WTC11 (cell line): ENCODE results near the gene MB. TPM values are rescaled to one million over a fixed set of nuclear protein-coding genes. Genes with fewer than 3 reads are reported as not detected.

ENCODE experiments used
- ATAC-seq: fragments of 200-7000 bp; cut with Tn5 transposase; 2 replicates; pipeline ENCODE4 v1.10.0; 2021; ENCODE audit warnings: mild to moderate bottlenecking, moderate library complexity
- CTCF ChIA-PET: fragments of 300-600 bp; sonication (Branson Sonifier 250); formaldehyde crosslinking; loops from one replicate; lab custom pipeline; 2021; ENCODE audit warnings: antibody characterized with exemption; lab: Charles Lee
- POLR2A ChIA-PET: fragments of 350-600 bp; sonication (Branson Sonifier 250); formaldehyde crosslinking; loops from one replicate; lab custom pipeline; 2021; ENCODE audit warnings: antibody characterized with exemption; lab: Charles Lee
- DNase-seq: peaks from one replicate; pipeline ENCODE4 v3.0.0; 2021; ENCODE audit warnings: low spot score
- H3K27ac Mint-ChIP-seq: 2 replicates; pipeline ENCODE4 v1.8.0; 2021; ENCODE audit warnings: mixed read lengths
- H3K27me3 Mint-ChIP-seq: 2 replicates; pipeline ENCODE4 v1.8.0; 2021; ENCODE audit warnings: low read depth, mild to moderate bottlenecking, moderate library complexity, mixed read lengths
- H3K36me3 Mint-ChIP-seq: 2 replicates; pipeline ENCODE4 v1.8.0; 2021; ENCODE audit warnings: mixed read lengths
- H3K4me1 Mint-ChIP-seq: 2 replicates; pipeline ENCODE4 v1.8.0; 2022; ENCODE audit warnings: mixed read lengths
- H3K4me3 Mint-ChIP-seq: 2 replicates; pipeline ENCODE4 v1.8.0; 2021; ENCODE audit warnings: mild to moderate bottlenecking, moderate library complexity, mixed read lengths
- H3K9me3 Mint-ChIP-seq: 2 replicates; pipeline ENCODE4 v1.8.0; 2021; ENCODE audit warnings: mixed read lengths
- ATF3 ChIP-seq: sonication (generic); formaldehyde crosslinking; conservative IDR thresholded peaks from 2 replicates; pipeline ENCODE4 v1.8.1; 2022; ENCODE audit warnings: mild to moderate bottlenecking, missing genetic modification reagents
- FOXP4 ChIP-seq: sonication (generic); formaldehyde crosslinking; IDR thresholded peaks from 2 replicates; pipeline ENCODE4 v1.8.0; 2022; ENCODE audit warnings: mild to moderate bottlenecking, missing genetic modification reagents
- GRHL2 ChIP-seq: fragments of 250-450 bp; sonication (Bioruptor Pico); IDR thresholded peaks from 2 replicates; pipeline ENCODE4 v1.8.0; 2022; ENCODE audit warnings: mild to moderate bottlenecking, moderate library complexity; ENCODE audit not compliant: insufficient replicate concordance, severe bottlenecking
- HMGA2 ChIP-seq: fragments of 250-450 bp; sonication (Bioruptor Pico); IDR thresholded peaks from 2 replicates; pipeline ENCODE4 v1.4.0; 2021; ENCODE audit warnings: mild to moderate bottlenecking, moderate library complexity
- JAZF1 ChIP-seq: fragments of 250-450 bp; sonication (Bioruptor Pico); IDR thresholded peaks from 2 replicates; pipeline ENCODE4 v1.9.0; 2021; ENCODE audit warnings: moderate library complexity, mild to moderate bottlenecking, inconsistent platforms
- KAT7 ChIP-seq: sonication (generic); formaldehyde crosslinking; IDR thresholded peaks from 2 replicates; pipeline ENCODE4 v1.8.1; 2023; ENCODE audit warnings: missing genetic modification reagents, mild to moderate bottlenecking, borderline replicate concordance
- NR2C2 ChIP-seq: sonication (generic); formaldehyde crosslinking; IDR thresholded peaks from 2 replicates; pipeline ENCODE4 v1.8.0; 2022; ENCODE audit warnings: mild to moderate bottlenecking, missing genetic modification reagents
- PREB ChIP-seq: sonication (generic); formaldehyde crosslinking; IDR thresholded peaks from 2 replicates; pipeline ENCODE4 v1.8.1; 2022; ENCODE audit warnings: mild to moderate bottlenecking, missing genetic modification reagents, moderate library complexity, borderline replicate concordance
- SOX15 ChIP-seq: fragments of 250-450 bp; sonication (Bioruptor Pico); IDR thresholded peaks from 2 replicates; pipeline ENCODE4 v1.9.0; 2021; ENCODE audit warnings: mild to moderate bottlenecking
- SP1 ChIP-seq: sonication (generic); formaldehyde crosslinking; conservative IDR thresholded peaks from 2 replicates; pipeline ENCODE4 v1.8.1; 2022; ENCODE audit warnings: missing genetic modification reagents
- TEAD1 ChIP-seq: sonication (generic); formaldehyde crosslinking; IDR thresholded peaks from 2 replicates; pipeline ENCODE4 v1.8.0; 2022; ENCODE audit warnings: mild to moderate bottlenecking, missing genetic modification reagents
- TEAD4 ChIP-seq: sonication (generic); formaldehyde crosslinking; IDR thresholded peaks from 2 replicates; pipeline ENCODE4 v1.8.0; 2022; ENCODE audit warnings: mild to moderate bottlenecking, missing genetic modification reagents
- TP53 ChIP-seq: sonication (generic); formaldehyde crosslinking; IDR thresholded peaks from 2 replicates; pipeline ENCODE4 v1.8.1; 2023; ENCODE audit warnings: mild to moderate bottlenecking, missing genetic modification reagents
- USF2 ChIP-seq: sonication (generic); formaldehyde crosslinking; IDR thresholded peaks from 2 replicates; pipeline ENCODE4 v1.8.1; 2023; ENCODE audit warnings: mild to moderate bottlenecking, missing genetic modification reagents, moderate library complexity
- ZBTB21 ChIP-seq: sonication (generic); formaldehyde crosslinking; IDR thresholded peaks from 2 replicates; pipeline ENCODE4 v1.8.1; 2023; ENCODE audit warnings: mild to moderate bottlenecking, missing genetic modification reagents, borderline replicate concordance
- ZNF121 ChIP-seq: sonication (generic); formaldehyde crosslinking; IDR thresholded peaks from 2 replicates; pipeline ENCODE4 v1.8.0; 2023; ENCODE audit warnings: missing genetic modification reagents
- ZNF317 ChIP-seq: sonication (generic); formaldehyde crosslinking; IDR thresholded peaks from 2 replicates; pipeline ENCODE4 v1.8.1; 2023; ENCODE audit warnings: low read depth, mild to moderate bottlenecking, moderate library complexity, missing genetic modification reagents, borderline replicate concordance
- ZNF671 ChIP-seq: fragments of 250-450 bp; sonication (Bioruptor Pico); IDR thresholded peaks from 2 replicates; pipeline ENCODE4 v1.8.0; 2021; ENCODE audit warnings: mild to moderate bottlenecking
- ZSCAN18 ChIP-seq: fragments of 250-450 bp; sonication (Bioruptor Pico); IDR thresholded peaks from 2 replicates; pipeline ENCODE4 v2.1.2; 2022; ENCODE audit warnings: mild to moderate bottlenecking, moderate library complexity
- total RNA-seq: library from RNA; stranded (reverse); gene quantifications from 3 replicates; pipeline ENCODE4 v1.2.3, GENCODE V29; 2021

MB gene
- total RNA-seq, 1 experiment from 2014 or later: 0.50 TPM

- no peak for ATAC-seq
- H3K4me3 Mint-ChIP-seq: no peak overlapping the region
- no peaks in the 10 kb centered on the region for H3K27me3 Mint-ChIP-seq
- H3K4me1 Mint-ChIP-seq: no peaks in the 10 kb centered on the region
- no peak overlapping the region for H3K27ac Mint-ChIP-seq
- H3K36me3 Mint-ChIP-seq: no peaks in the 10 kb centered on the region
- no peak for DNase-seq
- no peaks in the 10 kb centered on the region for H3K9me3 Mint-ChIP-seq
- TF ChIP-seq KAT7 (CRISPR knock-in tag) (no peak), NR2C2 (CRISPR knock-in tag) (no peak), TEAD4 (CRISPR knock-in tag) (no peak), ATF3 (CRISPR knock-in tag) (no peak), ZNF671 (no peak)
- TF ChIP-seq, all 79 proteins: peak for 0
- POLR2A ChIA-PET: no interaction called here
- CTCF ChIA-PET: no interaction called here
Observed at GRCh38 chr22:35568751-35569739, 48.1 kb downstream of the MB start.

GRCh38 chr22:35567351-35568141, 49.6 kb downstream of the MB start:
- POLR2A ChIA-PET: interaction anchor here (0.9 kb wide), 1 partner anchor 12 kb away, joined by 3 read pairs; no protein-coding TSS in a partner anchor
- H3K36me3 Mint-ChIP-seq: no peaks in the 10 kb centered on the region
- H3K27me3 Mint-ChIP-seq: no peaks in the 10 kb centered on the region
- ATAC-seq (no peak), DNase-seq (no peak)
- no peak for TF ChIP-seq ZNF121 (CRISPR knock-in tag)
- no peak for TF ChIP-seq USF2 (CRISPR knock-in tag)
- no peak for TF ChIP-seq PREB (CRISPR knock-in tag)
- TF ChIP-seq SOX15 (CRISPR knock-in tag): no peak
- TF ChIP-seq SP1 (CRISPR knock-in tag): no peak
- no peak for TF ChIP-seq ZSCAN18
- TF ChIP-seq FOXP4 (CRISPR knock-in tag): no peak
- no peak for TF ChIP-seq ZNF317 (CRISPR knock-in tag)
- TF ChIP-seq ZBTB21 (CRISPR knock-in tag): no peak
- no peak for TF ChIP-seq TEAD1 (CRISPR knock-in tag)
- TF ChIP-seq JAZF1: no peak
- no peak for TF ChIP-seq TP53 (CRISPR knock-in tag)
- no peak for TF ChIP-seq GRHL2 (CRISPR knock-in tag)
- TF ChIP-seq HMGA2 (CRISPR knock-in tag): no peak
- H3K27ac Mint-ChIP-seq: no peak overlapping the region
- H3K4me3 Mint-ChIP-seq: no peak overlapping the region
- CTCF ChIA-PET: no interaction called here
- H3K9me3 Mint-ChIP-seq: no peaks in the 10 kb centered on the region
- peaks cover 9% of the 10 kb centered on the region for H3K4me1 Mint-ChIP-seq
